SK-N-SH (cell line): ENCODE measurements around the gene IRF2.

ENCODE experiments used
- CTCF ChIP-seq: fragments of 200-600 bp; sonication (generic); IDR thresholded peaks from 2 replicates; pipeline ENCODE4 v1.6.1; 2017; ENCODE audit warnings: antibody characterized with exemption, mild to moderate bottlenecking, moderate library complexity
- POLR2AphosphoS5 ChIP-seq: IDR thresholded peaks from 2 replicates; pipeline ENCODE4 v1.6.1; 2012; ENCODE audit warnings: low read depth, low read length
- REST ChIP-seq: IDR thresholded peaks from 2 replicates; pipeline ENCODE4 v1.6.1; 2012; ENCODE audit warnings: mild to moderate bottlenecking, low read depth, low read length, moderate library complexity
- RFX5 ChIP-seq: IDR thresholded peaks from 2 replicates; pipeline ENCODE4 v1.6.1; 2012; ENCODE audit warnings: mild to moderate bottlenecking, improper control_type of control experiment, low read length
- SIN3A ChIP-seq: IDR thresholded peaks from 2 replicates; pipeline ENCODE4 v1.6.1; 2012; ENCODE audit warnings: low read depth, mild to moderate bottlenecking, low read length, moderate library complexity, borderline replicate concordance
- USF1 ChIP-seq: IDR thresholded peaks from 2 replicates; pipeline ENCODE4 v1.4.0; 2012; ENCODE audit warnings: low read depth, borderline replicate concordance

GRCh38 chr4:184369871-184370270 is 104.5 kb downstream of the IRF2 start:
- no peak for TF ChIP-seq SIN3A
- TF ChIP-seq POLR2AphosphoS5, result no peak
- TF ChIP-seq RFX5, result no peak
- TF ChIP-seq CTCF, result no peak
- no peak for TF ChIP-seq REST
- TF ChIP-seq USF1, result no peak
